ENCODE data around the gene CACNB4.

- TF ChIP-seq CTCF (IDR thresholded peaks at IDR 0.05; ENCODE audit: insufficient read depth, low read length) (no peak), REST (IDR thresholded peaks at IDR 0.05; ENCODE audit: insufficient replicate concordance, low read depth) (no peak), POLR2AphosphoS5 (IDR thresholded peaks at IDR 0.05; ENCODE audit: low read depth) (no peak), GABPA (IDR thresholded peaks at IDR 0.05; ENCODE audit: low read depth) (no peak), SPI1 (IDR thresholded peaks at IDR 0.05; ENCODE audit: borderline replicate concordance, low read depth) (no peak)
Observed at GRCh38 chr2:152024477-152024876, 74.4 kb downstream of the CACNB4 start.
